Neural progenitor cell (in vitro differentiated cells): ENCODE data around the gene CREG1.

ENCODE experiments used
- CTCF ChIP-seq: fragments of 200-600 bp; sonication (generic); IDR thresholded peaks from 2 replicates; pipeline ENCODE4 v1.5.1; 2017; ENCODE audit warnings: antibody characterized with exemption, mild to moderate bottlenecking
- EZH2 ChIP-seq: fragments of 200-600 bp; sonication (generic); IDR thresholded peaks from 2 replicates; pipeline ENCODE4 v1.6.1; 2017; ENCODE audit warnings: antibody characterized with exemption, mild to moderate bottlenecking, moderate library complexity

- TF ChIP-seq CTCF (no peak), EZH2 (no peak)
These were observed 26.7 kb downstream of the CREG1 start for GRCh38 chr1:167526667-167527383.
